HG02678 (cell line): ENCODE results near the gene SLC43A1.

Experiments used
- ATAC-seq: cut with Tn5 transposase; IDR thresholded peaks from one replicate; pipeline ENCODE4 v1.9.1; 2021; ENCODE audit warnings: mild to moderate bottlenecking, moderate library complexity; ENCODE audit not compliant: unreplicated experiment

The SLC43A1 gene

DNA sequence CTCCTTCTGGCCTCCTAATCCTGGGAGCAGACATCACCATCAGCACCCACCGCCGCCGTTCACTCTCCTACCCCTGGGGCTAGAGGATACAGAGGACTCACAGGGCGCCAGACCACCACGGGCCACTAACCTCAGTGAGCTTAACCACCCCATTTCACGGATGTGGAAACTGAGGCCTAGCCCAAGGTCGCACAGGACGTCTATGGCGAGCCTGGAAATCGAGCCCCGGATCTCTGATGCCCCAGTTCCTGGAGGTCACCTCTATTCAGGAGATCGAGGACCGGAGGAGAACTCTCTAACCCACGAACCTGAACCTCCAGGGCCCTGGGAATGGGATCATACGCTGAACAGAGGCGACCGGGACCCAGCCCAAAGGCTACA, 14.7 kb upstream of the SLC43A1 start:
- no peak for ATAC-seq

DNA sequence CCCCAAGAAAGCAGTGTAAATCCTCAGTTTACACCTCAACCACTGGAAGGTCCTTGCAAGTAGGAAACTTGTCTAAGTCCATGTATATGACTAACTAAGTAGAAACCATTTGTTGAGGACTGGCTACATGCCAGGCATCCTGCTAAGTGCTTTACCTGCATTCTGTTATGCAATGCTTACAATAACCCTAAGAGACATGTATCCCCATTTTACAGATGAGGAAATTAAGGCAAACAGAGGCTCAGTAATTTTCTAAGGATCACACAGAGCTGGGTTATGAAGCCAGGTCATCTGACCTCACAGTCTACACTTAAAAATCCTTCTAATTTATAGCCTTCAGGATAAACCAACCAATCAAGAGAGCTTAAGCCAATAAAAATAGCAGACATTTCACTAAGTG, 13.5 kb upstream of the SLC43A1 start:
- ATAC-seq: no peak

DNA sequence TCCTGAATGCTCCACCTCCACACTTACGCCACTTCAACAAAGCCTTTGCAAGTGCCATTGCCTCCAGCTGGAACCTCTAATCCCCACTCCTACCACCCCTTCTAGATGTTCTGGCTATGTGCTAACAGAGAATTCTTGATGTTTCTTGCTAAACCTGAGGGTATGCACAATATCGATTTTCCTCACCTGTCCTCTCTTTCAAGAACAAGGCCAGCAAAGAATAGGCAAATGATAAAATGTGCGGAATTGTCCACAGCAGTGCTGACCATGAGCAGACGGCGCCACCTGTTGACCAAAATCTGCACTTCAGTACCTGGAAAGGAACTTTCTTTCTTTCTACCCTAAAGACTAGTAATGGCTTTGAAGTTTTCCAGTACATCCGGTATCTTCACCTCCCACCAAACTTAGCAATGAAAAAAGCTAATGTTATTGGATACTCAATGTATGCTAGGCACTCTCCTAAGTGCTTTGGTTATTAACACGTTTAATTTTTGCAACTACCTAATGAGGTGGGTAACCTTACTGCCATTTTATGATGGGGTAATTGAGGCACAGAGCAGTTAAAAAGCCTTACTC, 11.6 kb upstream of the SLC43A1 start:
- ATAC-seq: no peak

GRCh38 chr11:57523419-57523818, 7.9 kb upstream of the SLC43A1 start:
- ATAC-seq: no peak

DNA sequence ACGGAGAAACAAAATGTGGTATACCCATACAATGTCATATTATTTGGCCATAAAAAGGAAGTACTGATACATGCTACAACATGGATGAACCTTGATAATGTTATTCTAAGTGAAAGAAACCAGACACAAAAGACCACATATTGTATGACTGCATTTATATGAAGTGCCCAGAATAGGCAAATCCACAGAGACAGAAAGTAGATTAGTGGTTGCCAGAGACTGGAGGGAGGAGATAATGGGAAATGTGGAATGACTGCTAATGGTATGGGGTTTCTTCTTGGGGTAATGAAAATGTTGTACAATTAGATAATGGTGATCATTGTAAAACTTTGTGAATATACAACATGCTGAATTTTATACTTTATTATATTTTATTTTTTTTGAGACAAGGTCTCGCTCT, 5.6 kb upstream of the SLC43A1 start:
- ATAC-seq: no peak

- ATAC-seq: no peak
These were observed 550 bp upstream of the SLC43A1 start for GRCh38 chr11:57516061-57516443.

- ATAC-seq: peak; percentile 47
These were observed 767 bp downstream of the SLC43A1 start for GRCh38 chr11:57514538-57515331.

- peak; percentile 44 for ATAC-seq
These were observed 1.5 kb downstream of the SLC43A1 start for GRCh38 chr11:57513911-57514537.

GRCh38 chr11:57513452-57513795, 2.1 kb downstream of the SLC43A1 start:
- no peak for ATAC-seq

DNA sequence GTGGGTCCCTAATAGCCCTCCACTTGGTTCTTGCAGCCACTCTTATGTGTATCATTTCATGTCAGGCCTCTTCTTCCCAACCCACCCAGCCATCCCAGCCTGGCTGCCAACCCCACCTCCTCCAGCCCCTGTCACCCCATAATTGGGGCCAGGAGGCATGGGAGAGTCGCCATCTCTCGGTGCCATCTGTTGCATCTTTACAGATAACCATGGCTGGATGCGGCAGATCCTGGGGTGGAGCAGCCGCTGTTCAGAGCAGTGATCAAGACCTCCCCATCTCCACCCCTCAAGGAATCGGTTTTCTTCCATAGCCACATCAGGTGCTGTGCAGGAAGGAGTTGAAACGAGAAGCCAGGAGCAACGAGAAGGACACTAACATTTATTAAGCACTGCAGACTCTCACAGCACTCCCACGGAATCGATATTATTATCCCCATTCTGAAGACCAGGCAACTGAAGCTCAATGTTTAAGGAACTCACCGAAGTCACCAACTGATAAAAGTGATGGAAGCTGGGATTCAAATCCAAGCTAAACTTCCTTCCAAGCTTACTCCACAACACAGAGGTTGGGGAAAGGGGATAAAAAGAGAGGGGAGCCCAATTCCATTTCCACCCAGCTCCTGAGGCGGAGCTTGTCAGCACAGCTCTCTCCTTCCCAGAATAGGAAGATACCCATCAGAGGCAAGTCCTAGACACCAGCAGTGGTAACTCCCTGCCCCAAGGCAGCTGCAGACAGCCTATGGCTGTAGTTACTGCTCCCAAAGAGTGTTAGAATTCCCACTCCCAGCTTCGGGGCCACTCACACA, 2.7 kb downstream of the SLC43A1 start:
- no peak for ATAC-seq

DNA sequence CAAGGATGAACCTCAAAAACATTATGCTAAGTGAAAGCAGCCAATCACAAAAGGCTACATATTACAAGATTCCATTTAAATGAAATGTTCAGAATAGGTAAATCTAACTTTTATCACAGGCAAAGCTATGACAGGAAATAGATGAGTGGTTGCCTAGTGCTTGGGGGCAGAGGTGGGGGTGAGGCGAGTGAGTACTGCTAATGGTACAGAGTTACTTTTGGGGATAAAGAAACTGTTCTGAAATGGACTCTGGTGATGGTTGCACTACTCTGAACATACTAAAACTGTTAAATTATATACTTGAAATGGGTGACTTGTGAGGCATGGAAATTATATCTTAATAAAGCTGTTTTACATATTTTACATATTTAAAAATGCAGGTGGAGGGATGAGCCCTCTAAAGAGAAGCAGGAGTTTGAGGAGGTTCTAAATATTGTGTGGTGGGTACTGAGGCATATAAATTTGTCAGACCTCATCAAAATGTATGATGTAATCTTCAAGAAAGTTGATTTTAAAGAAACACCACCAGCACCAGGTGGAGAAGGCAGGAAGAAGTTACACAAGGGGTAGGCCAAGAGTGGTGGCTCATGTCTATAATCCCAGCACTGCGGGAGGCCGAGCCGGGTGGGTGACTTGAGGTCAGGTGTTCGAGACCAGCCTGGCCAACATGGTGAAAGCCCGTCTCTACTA, 3.6 kb downstream of the SLC43A1 start:
- no peak for ATAC-seq

DNA sequence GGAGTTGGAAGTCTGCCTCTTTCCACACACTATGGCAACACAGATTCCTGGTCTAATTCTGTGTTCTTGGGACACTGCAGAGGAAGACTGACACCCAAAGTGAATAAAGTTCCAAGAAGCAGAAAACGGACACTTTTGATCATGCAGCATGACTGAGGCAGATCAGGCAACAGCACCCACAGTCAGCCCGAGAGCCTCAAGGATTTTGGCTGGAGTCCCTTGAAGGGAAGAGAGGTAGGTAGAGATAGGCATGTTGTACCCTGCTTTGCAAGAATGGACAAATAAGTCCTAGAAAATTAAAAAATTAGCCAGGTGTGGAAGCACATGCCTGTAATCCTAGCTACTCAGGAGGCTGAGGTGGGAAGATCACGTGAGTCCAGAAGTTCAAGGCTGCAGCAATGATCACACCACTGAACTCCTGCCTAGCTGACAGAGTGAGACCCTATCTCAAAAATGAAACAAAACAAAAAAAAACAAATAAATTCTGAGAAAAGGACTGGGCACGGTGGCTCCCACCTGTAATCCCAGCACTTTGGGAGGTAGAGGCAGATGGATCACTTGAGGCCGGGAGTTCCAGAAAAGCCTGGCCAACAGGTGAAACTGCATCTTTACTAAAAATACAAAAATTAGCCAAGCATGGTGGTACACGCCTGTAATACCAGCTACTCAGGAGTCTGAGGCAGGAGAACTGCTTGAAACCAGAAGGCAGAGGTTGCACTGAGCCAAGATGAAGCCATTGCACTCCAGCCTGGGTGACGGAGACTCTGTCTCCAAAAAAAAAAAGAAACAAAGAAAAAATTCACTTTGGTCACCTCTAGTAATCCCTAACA, 6.9 kb downstream of the SLC43A1 start:
- ATAC-seq: no peak

DNA sequence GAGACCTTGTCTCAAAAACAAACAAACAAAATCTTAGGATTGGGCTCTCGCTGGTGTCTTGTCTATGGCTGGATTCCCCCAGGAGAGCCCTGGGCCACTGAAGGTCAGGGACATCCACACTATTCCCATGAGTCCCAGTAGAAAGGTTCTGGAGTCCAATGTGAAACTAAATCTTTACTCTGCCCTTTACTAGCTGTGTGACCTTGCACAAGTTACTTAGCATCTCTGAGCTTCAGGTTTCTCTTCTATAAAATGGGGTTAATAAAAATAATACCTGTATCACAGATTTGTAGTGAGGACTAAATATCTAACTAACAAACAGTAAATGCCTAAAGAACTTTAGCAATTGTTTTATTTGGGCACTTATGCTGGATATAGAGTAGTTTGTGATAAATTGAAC, 9.0 kb downstream of the SLC43A1 start:
- ATAC-seq: no peak

- no peak for ATAC-seq
These were observed 11.0 kb downstream of the SLC43A1 start for GRCh38 chr11:57504511-57504910.

DNA sequence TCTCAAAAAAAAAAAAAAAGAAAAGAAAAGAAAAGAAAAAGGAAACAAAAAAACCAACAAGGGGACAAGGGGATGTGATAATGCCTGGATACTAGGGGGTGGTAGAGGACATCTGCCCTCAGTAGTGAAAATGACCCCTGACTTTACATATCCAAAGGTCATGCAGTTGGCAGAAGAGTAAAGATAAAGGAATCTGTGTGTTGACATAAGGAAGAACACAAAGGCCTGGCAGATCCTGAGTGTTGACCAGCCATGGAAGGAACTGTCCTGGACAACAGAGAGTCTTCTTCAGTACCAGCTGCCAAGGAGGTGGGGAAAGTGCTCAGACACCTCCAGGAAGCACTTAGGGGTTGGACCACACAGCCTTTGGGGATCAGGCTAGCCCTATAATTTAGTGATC, 12.6 kb downstream of the SLC43A1 start:
- ATAC-seq: no peak

- ATAC-seq: no peak
These were observed 13.1 kb downstream of the SLC43A1 start for GRCh38 chr11:57502376-57502775.

GRCh38 chr11:57501953-57502352, 13.5 kb downstream of the SLC43A1 start:
- ATAC-seq: no peak

DNA sequence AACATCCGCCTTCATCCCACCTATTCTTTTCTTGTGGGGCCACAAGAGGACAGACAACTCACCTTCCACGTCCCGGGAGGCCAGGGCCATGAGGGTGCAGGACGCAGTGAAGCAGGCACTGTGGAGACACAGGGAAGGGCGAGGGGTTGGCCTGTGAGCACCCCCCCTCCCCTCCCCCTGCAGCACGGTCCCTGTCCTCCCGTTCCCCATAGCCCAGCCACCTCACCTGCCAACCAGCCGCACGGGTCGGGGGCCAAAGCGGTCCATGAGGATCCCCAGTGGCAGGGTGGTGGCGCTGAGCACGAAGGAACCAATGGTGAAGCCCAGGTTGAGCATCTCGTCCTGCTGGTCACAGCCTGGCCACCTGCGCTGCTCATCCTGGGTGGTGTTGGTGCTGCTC, 14.6 kb downstream of the SLC43A1 start:
- ATAC-seq: no peak

GRCh38 chr11:57500515-57500914, 15.0 kb downstream of the SLC43A1 start:
- ATAC-seq: no peak

DNA sequence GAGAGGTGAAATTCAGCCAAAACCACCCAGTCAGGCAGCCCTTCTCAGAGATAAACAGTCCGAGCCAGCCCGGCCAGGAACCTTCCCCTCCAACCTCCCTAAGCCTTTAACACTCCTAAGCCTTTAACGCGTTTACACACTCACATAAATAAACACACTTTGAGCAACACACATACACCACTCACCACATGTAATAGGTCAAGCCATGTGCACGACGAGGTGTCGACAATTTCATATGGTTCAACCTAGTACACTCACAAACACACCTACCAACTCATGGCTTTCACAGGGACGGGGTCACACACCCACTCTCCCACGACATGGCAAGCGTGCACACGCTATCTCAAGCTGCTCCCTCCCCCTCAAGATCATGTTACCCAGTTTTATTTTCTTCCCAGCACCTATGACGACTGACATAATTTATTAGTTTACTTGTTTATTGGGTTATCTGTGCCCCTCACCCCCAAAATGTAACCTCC, 15.5 kb downstream of the SLC43A1 start:
- ATAC-seq: no peak
